Lower leg skin (tissue), 3 donors: ENCODE results near the gene ZNF304.

Source experiments
- CTCF ChIP-seq, 3 donors: fragments of 450-650 bp; IDR thresholded peaks; one replicate each; pipeline ENCODE4 v1.5.1; 2016; ENCODE audit warnings: antibody characterized with exemption in 3 of 3, mild to moderate bottlenecking in 3 of 3, moderate library complexity in 2 of 3
- POLR2A ChIP-seq, 2 donors: fragments of 450-650 bp; IDR thresholded peaks; one replicate each; pipeline ENCODE4 v1.6.1; 2016 to 2017; ENCODE audit warnings: antibody characterized with exemption in 2 of 2, mild to moderate bottlenecking in 1 of 2, moderate library complexity in 1 of 2

- TF ChIP-seq CTCF (IDR thresholded peaks at IDR 0.05) (no peak), POLR2A (IDR thresholded peaks at IDR 0.05) (no peak)
Observed at GRCh38 chr19:57317503-57317902, 33.6 kb upstream of the ZNF304 start.
